Endothelial cell of umbilical vein (primary cell): Measurements from ENCODE around the gene PDZD4. TPM values are rescaled to one million over a fixed set of nuclear protein-coding genes. Genes with fewer than 3 reads are reported as not detected.

ENCODE experiments used
- BruUV-seq: library from RNA; stranded (reverse); fragments of 400-500 nt; replicated peaks from 2 replicates; lab custom pipeline; 2021; lab: Mats Ljungman, UMichigan
- CTCF ChIA-PET: fragments of 300-600, 350-600 bp; sonication (Branson Sonifier 250); formaldehyde crosslinking; loops from one replicate; lab custom pipeline; 2021; ENCODE audit warnings: antibody characterized with exemption, inconsistent platforms; lab: Charles Lee
- POLR2A ChIA-PET: fragments of 300-600, 350-600 bp; sonication (Branson Sonifier 250); formaldehyde crosslinking; loops from one replicate; lab custom pipeline; 2021; ENCODE audit warnings: antibody characterized with exemption, inconsistent platforms; lab: Charles Lee
- DNase-seq: peaks from one replicate; pipeline ENCODE4 v3.0.0-alpha.2; 2011; ENCODE audit warnings: low read depth, low spot score
- FAIRE-seq: peaks from 2 replicates; lab custom pipeline; 2011; peaks lifted over from hg19 to GRCh38; lab: Jason Lieb, UNC
- H2AFZ ChIP-seq: 2 replicates; pipeline ENCODE4 v1.6.0; 2012; ENCODE audit warnings: low read depth, low read length, control low read depth, inconsistent platforms
- H3K27ac ChIP-seq: 2 replicates; pipeline ENCODE4 v1.5.1; 2011; ENCODE audit warnings: low read depth, mild to moderate bottlenecking, control low read depth, low read length, moderate library complexity; ENCODE audit not compliant: insufficient read depth
- H3K27me3 ChIP-seq, 2 experiments: 2 replicates each; pipeline versions ENCODE4 v1.6.0 to v1.6.1; 2011; ENCODE audit warnings: low read length in 2 of 2, mixed read lengths in 1 of 2; ENCODE audit not compliant: control insufficient read depth in 2 of 2, insufficient read depth in 2 of 2
- H3K36me3 ChIP-seq, 2 experiments: 2 replicates in 1 of 2; 3 replicates in 1 of 2; pipeline ENCODE4 v1.5.1; 2011; ENCODE audit warnings: low read length in 2 of 2, mild to moderate bottlenecking in 1 of 2, moderate library complexity in 1 of 2; ENCODE audit not compliant: control insufficient read depth in 2 of 2, insufficient read depth in 2 of 2; ENCODE audit errors: extremely low read depth in 1 of 2
- H3K4me1 ChIP-seq: 3 replicates; pipeline ENCODE4 v1.5.1; 2011; ENCODE audit warnings: mild to moderate bottlenecking, low read length; ENCODE audit not compliant: control insufficient read depth, insufficient read depth; ENCODE audit errors: extremely low read depth
- H3K4me2 ChIP-seq: 2 replicates; pipeline ENCODE4 v1.6.1; 2011; ENCODE audit warnings: low read length, control low read depth, mixed read lengths; ENCODE audit not compliant: insufficient read depth
- H3K4me3 ChIP-seq, 3 experiments: fragments of 200-600 bp in 1 of 3; sonication (generic), shearing (Covaris generic) in 1 of 3; replicated peaks in 1 of 3; 2 replicates each; pipeline ENCODE4 v1.5.1; 2011 to 2016; ENCODE audit warnings: control low read depth in 3 of 3, low read length in 3 of 3, mild to moderate bottlenecking in 2 of 3, inconsistent platforms in 1 of 3, low read depth in 1 of 3, moderate library complexity in 1 of 3; ENCODE audit not compliant: insufficient read depth in 1 of 3
- H3K79me2 ChIP-seq: 2 replicates; pipeline ENCODE4 v1.6.0; 2012; ENCODE audit warnings: low read length, inconsistent platforms; ENCODE audit not compliant: control insufficient read depth, insufficient read depth
- H3K9ac ChIP-seq: replicated peaks from 2 replicates; pipeline ENCODE3; 2011; ENCODE audit warnings: low read length, control low read depth; ENCODE audit not compliant: insufficient read depth; ENCODE audit errors: extremely low read depth
- H3K9me1 ChIP-seq: replicated peaks from 3 replicates; pipeline ENCODE4 v1.6.0; 2011; ENCODE audit warnings: mild to moderate bottlenecking, low read length; ENCODE audit not compliant: control insufficient read depth, insufficient read depth; ENCODE audit errors: extremely low read depth
- H3K9me3 ChIP-seq: replicated peaks from 2 replicates; pipeline ENCODE4 v1.5.1; 2012; ENCODE audit warnings: low read length, inconsistent platforms; ENCODE audit not compliant: control insufficient read depth, insufficient read depth
- H4K20me1 ChIP-seq: replicated peaks from 2 replicates; pipeline ENCODE3; 2011; ENCODE audit warnings: mild to moderate bottlenecking, low read length; ENCODE audit not compliant: control insufficient read depth, insufficient read depth; ENCODE audit errors: extremely low read depth
- EZH2 ChIP-seq: IDR thresholded peaks from 2 replicates; pipeline ENCODE4 v1.6.1; 2012; ENCODE audit warnings: borderline replicate concordance, low read depth, mild to moderate bottlenecking, moderate library complexity, low read length, inconsistent platforms; ENCODE audit not compliant: severe bottlenecking
- FOS ChIP-seq: IDR thresholded peaks from 2 replicates; pipeline ENCODE4 v1.6.1; 2011; ENCODE audit warnings: mild to moderate bottlenecking, low read length, moderate library complexity, borderline replicate concordance; ENCODE audit not compliant: insufficient read depth
- GATA2 ChIP-seq: IDR thresholded peaks from 2 replicates; pipeline ENCODE4 v1.7.0; 2011; ENCODE audit warnings: low read depth, mild to moderate bottlenecking, moderate library complexity, mixed read lengths, low read length; ENCODE audit not compliant: insufficient read length, insufficient read depth
- JUN ChIP-seq: IDR thresholded peaks from 2 replicates; pipeline ENCODE4 v1.6.1; 2011; ENCODE audit warnings: borderline replicate concordance, low read depth; ENCODE audit not compliant: insufficient read length, insufficient read depth
- MYC ChIP-seq: IDR thresholded peaks from one replicate; pipeline ENCODE4 v1.6.1; 2011; ENCODE audit warnings: mild to moderate bottlenecking, low read depth, low read length
- POLR2A ChIP-seq: IDR thresholded peaks from 2 replicates; pipeline ENCODE4 v1.6.1; 2012; ENCODE audit warnings: low read depth, mild to moderate bottlenecking, control low read depth, low read length
- POLR2AphosphoS5 ChIP-seq: IDR thresholded peaks from 2 replicates; pipeline ENCODE4 v1.6.1; 2012; ENCODE audit warnings: low read depth, mild to moderate bottlenecking, control low read depth, low read length, moderate library complexity; ENCODE audit not compliant: insufficient read depth
- dilution Hi-C: fragments of 300-500 bp; cut with MboI; formaldehyde crosslinking; loops from one replicate; pipeline ENCODE4 v1.15.0; 2019; ENCODE audit warnings: low sequenced_read_pairs; ENCODE audit not compliant: extremely low pct_ligation_motif_present
- intact Hi-C: fragments of 100-400 bp; cut with micrococcal nuclease; formaldehyde crosslinking; loops from one replicate; pipeline ENCODE4 v1.10.0; 2022
- polyA plus RNA-seq, 4 experiments: library from polyadenylated mRNA; depleted of rRNA in 3 of 4; stranded (reverse) in 3 of 4; unstranded in 1 of 4; fragments of >200 nt; gene quantifications; 2 replicates each; pipeline versions ENCODE4 v1.2.1 to v1.2.3, GENCODE V29; 2011 to 2012; ENCODE audit warnings: missing spikeins in 1 of 4
- total RNA-seq: library from RNA; stranded (reverse); gene quantifications from 2 replicates; pipeline ENCODE4 v1.2.3, GENCODE V29; 2021
- TF ChIP-seq, protein P1 (sequence below), 2 donors: IDR thresholded peaks; 1 replicate in 1 of 2; 2 replicates in 1 of 2; pipeline ENCODE4 v1.5.1; 2011; ENCODE audit warnings: low read length in 2 of 2, mild to moderate bottlenecking in 2 of 2, moderate library complexity in 2 of 2, control low read depth in 1 of 2, inconsistent platforms in 1 of 2, low read depth in 1 of 2; ENCODE audit not compliant: insufficient read depth in 1 of 2; ENCODE audit errors: extremely low read depth in 1 of 2
- TF ChIP-seq, protein P2 (sequence below): IDR thresholded peaks from 2 replicates; pipeline ENCODE4 v1.6.1; 2011; ENCODE audit not compliant: insufficient read depth, insufficient read length

Gene PDZD4
- total and polyA plus RNA-seq, 2 donors (not counting 3 experiments of a cell fraction or from before 2014, with no cell fraction given): 0.07 to 0.09 TPM

DNA sequence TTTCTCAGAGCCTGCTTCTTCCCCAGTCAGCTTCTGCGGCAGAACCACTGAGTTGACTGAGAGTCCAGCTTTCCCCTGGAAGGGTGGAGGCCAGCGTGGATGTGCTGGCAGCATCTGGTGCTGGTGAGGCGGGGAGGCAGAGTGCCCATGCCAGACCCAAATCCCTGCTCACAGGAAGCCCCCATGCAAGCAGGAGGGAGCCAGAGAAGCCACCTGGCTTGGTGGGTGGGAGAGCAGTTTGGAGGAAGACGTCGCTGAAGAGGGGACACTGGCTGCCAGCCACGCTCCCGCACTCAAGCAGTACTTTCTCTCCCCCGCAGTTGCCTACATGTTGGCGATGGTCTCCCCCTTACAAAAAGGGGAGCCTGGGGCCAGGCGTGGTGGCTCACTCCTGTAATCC, 6.0 kb downstream of the PDZD4 start:
- dilution Hi-C loops (no loop called here), intact Hi-C loops (no loop called here)
- Histone ChIP-seq H4K20me1 (no peaks in the 10 kb centered on the region), H3K27ac (no peak overlapping the region), H3K9me1 (no peaks in the 10 kb centered on the region), H3K4me2 (no peak overlapping the region), H3K4me3 (no peak overlapping the region), H3K9me3 (no peaks in the 10 kb centered on the region), H3K27me3 (peaks cover 19 to 21% of the 10 kb centered on the region in 2 experiments), H3K9ac (no peak overlapping the region), H3K36me3 (no peaks in the 10 kb centered on the region), H2AFZ (no peak overlapping the region), H3K4me1 (peaks cover 3% of the 10 kb centered on the region), H3K79me2 (no peaks in the 10 kb centered on the region)
- DNase-seq (no peak), FAIRE-seq (no peak)
- TF ChIP-seq, protein P1, sequence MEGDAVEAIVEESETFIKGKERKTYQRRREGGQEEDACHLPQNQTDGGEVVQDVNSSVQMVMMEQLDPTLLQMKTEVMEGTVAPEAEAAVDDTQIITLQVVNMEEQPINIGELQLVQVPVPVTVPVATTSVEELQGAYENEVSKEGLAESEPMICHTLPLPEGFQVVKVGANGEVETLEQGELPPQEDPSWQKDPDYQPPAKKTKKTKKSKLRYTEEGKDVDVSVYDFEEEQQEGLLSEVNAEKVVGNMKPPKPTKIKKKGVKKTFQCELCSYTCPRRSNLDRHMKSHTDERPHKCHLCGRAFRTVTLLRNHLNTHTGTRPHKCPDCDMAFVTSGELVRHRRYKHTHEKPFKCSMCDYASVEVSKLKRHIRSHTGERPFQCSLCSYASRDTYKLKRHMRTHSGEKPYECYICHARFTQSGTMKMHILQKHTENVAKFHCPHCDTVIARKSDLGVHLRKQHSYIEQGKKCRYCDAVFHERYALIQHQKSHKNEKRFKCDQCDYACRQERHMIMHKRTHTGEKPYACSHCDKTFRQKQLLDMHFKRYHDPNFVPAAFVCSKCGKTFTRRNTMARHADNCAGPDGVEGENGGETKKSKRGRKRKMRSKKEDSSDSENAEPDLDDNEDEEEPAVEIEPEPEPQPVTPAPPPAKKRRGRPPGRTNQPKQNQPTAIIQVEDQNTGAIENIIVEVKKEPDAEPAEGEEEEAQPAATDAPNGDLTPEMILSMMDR (IDR thresholded peaks at IDR 0.05; ENCODE audit: extremely low read depth in 1 of 2, insufficient read depth in 1 of 2, low read depth in 1 of 2, low read length in 2 of 2): no peak
- CTCF ChIA-PET: no interaction called here
- BruUV-seq: no TSS peak
- POLR2A ChIA-PET: no interaction called here

DNA sequence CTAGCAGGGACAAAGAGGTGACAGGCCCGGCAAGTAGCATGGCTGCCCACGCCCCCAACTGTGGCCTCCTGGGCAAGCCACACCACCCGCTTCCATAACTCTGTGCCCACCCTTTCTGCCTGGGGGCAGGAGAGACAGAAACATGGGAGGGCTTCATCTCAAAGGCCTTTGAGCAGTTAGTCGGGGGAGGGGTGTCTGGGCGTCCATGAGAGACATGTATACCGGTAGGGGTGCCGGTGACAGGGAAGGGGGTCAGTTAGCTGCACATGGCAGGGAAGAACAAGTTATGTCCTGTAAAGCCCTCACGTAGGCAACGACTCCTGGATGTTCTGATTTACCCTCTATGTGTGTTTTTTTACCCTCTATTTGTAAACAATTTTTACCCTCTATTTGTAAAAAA, 9.3 kb downstream of the PDZD4 start:
- dilution Hi-C loops: no loop called here
- ChIA-PET POLR2A (no interaction called here), CTCF (no interaction called here)
- Histone ChIP-seq H2AFZ (no peak overlapping the region), H4K20me1 (no peaks in the 10 kb centered on the region), H3K27me3 (peaks cover 0 to 2% of the 10 kb centered on the region in 2 experiments), H3K9ac (no peak overlapping the region), H3K79me2 (no peaks in the 10 kb centered on the region), H3K36me3 (no peaks in the 10 kb centered on the region), H3K4me1 (peaks cover 4% of the 10 kb centered on the region), H3K9me1 (no peaks in the 10 kb centered on the region), H3K4me2 (no peak overlapping the region), H3K27ac (no peak overlapping the region), H3K4me3 (no peak overlapping the region), H3K9me3 (no peaks in the 10 kb centered on the region)
- intact Hi-C loops: no loop called here
- no TSS peak for BruUV-seq
- no peak for TF ChIP-seq EZH2
- TF ChIP-seq GATA2: no peak
- no peak for TF ChIP-seq POLR2A
- TF ChIP-seq, protein P2, sequence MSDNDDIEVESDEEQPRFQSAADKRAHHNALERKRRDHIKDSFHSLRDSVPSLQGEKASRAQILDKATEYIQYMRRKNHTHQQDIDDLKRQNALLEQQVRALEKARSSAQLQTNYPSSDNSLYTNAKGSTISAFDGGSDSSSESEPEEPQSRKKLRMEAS: no peak
- TF ChIP-seq JUN: no peak
- no peak for TF ChIP-seq MYC
- TF ChIP-seq POLR2AphosphoS5: no peak
- TF ChIP-seq, protein P1 (IDR thresholded peaks at IDR 0.05; ENCODE audit: extremely low read depth in 1 of 2, insufficient read depth in 1 of 2, low read depth in 1 of 2, low read length in 2 of 2): no peak
- TF ChIP-seq FOS: no peak
- no peak for FAIRE-seq
- DNase-seq: no peak
